Mesenteric fat pad (tissue), 1 donor: ENCODE measurements around the gene TIMM23B. TPM values are rescaled to one million over a fixed set of nuclear protein-coding genes. Genes with fewer than 3 reads are reported as not detected.
"Not testable (repeated sequence)": the region's sequence is repeated elsewhere in the genome, so short reads cannot be mapped to it uniquely, and the experiment has no call there.

Source experiments
- DNase-seq: peaks from one replicate; pipeline ENCODE4 v3.0.0-alpha.2; 2020; ENCODE audit warnings: low spot score
- long read RNA-seq: library from polyadenylated mRNA; unstranded; transcript quantifications from one replicate; pipeline ENCODE4 v2.0.0, GENCODE V29; 2020
- total RNA-seq: library from RNA; stranded (reverse); fragmentation: NEBNext Ultra II Directional; extraction: Animal tissue kit (Norgen Biotek cat#: 25700); gene quantifications from one replicate; pipeline ENCODE4 v1.2.1, GENCODE V29; 2021
- donor health status: DM: yes; HTN: yes; CAD: no.

The TIMM23B gene, protein sequence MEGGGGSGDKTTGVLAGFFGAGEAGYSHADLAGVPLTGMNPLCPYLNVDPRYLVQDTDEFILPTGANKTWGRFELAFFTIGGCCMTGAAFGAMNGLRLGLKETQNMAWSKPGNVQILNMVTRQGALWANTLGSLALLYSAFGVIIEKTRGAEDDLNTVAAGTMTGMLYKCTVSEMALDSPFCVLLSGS
- 20.7 TPM for total RNA-seq
- long read RNA-seq, transcript TIMM23B-201 (7 exons, 1,142 nt): major isoform, 6 of 17 reads
- long read RNA-seq, partial matches to known transcripts: 1 of 17 reads
- long read RNA-seq, other reads (novel, unspliced or antisense): 10 of 17 reads

DNA sequence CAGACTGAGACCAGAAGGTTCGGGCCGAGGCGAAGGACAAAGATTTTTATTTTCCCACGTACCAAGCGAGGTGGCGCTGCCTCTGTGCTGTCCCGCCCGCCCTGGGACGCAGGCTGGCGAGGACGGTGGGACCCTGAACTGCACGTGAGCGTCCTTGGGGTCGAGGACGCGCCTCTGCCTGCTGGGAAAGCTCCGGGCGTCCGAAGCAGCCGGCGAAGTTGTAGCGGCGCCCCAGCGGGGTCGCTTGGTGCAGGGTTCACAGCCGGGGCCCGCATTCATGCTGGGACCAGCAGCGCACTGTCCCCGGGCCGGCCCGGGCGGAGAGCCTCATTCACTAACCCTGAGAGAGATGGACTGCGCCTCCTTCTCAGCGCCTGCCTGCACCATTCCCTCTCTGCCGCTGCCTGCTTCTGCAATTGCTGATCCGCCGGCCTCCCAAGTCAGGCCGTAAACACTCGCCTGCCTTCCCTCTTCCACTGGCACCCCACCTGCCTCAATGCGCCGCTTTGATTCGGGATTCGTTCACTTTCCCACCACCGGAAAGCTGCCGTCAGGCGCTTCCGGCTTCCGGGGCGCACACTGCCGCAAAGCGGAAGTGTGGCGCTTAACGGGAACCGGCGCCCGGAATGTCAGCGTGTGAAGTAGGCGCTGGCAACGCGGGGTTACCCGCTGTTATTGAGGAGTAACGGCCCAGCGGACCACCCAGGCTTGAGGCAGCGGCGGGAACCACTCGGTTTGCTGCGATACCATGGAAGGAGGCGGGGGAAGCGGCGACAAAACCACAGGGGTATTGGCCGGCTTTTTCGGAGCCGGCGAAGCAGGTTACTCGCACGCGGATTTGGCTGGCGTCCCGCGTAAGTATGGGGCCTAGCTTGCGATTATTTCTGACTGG lies at the start of gene TIMM23B, which contains the start of gene PARG:
TSS of gene TIMM23B (plus strand) at position 607 of the 892 bp plus-strand sequence. CDS start at position 749, 142 bp downstream.
TSS of gene PARG (minus strand) at position 581 of the 892 bp plus-strand sequence. CDS start at position 279, 302 bp downstream.
- DNase-seq: peak; percentile 93

DNA sequence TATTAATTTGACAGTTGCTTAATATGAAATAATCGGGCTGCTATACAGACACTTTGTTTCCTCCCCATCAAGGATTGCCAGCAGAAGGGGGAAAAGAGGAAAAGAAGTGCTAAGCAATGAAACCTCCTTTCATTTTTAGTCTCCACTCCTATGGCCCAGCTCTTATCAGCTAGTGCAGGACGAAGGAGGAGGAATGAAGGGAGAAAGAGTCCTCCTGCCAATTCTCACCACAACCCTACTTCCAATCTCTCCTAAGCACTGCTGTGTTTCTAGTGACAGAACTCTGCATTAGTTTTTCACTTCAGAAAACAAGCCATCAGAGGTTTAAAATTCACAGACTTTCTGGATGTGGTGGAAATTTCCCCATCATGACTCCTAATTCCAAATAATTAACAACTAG lies 41.9 kb upstream of the TIMM23B start:
- DNase-seq: not testable (repeated sequence)

DNA sequence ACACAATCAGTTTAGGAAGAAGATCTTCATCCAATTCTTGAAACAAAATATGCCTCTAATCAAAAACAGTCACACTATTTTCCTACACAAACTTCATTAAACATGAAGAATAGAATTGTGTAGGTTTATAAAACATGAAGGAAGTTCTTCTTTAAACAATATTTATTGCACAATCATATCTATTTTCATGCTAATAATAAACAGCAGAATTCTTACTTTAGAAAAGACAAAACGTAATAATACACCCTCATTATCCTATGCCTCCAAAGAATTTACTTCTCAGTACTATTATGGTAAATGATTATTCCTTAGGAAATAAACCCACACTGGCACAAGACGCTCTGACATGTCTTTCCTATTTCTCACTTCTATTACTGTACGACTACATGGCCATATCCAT lies 41.4 kb upstream of the TIMM23B start:
- not testable (repeated sequence) for DNase-seq

DNA sequence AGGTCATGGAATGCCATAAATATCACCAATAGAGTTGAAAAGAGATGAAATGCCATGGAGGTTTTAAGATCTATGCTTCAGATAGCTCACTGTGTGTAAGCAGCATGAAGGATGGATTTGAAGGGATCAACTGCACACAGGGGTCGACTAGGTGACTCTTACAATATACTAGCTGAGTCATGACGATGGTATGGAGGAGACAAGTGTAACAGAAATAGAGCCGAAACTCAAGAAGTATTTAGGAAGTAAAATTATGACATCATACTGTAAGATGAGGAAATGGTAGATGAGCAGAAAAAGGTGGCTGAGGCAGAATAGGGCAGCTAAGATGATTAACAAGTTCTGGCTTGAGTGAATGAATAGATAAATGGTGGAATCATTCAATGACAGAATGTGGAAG lies 38.0 kb upstream of the TIMM23B start:
- not testable (repeated sequence) for DNase-seq

DNA sequence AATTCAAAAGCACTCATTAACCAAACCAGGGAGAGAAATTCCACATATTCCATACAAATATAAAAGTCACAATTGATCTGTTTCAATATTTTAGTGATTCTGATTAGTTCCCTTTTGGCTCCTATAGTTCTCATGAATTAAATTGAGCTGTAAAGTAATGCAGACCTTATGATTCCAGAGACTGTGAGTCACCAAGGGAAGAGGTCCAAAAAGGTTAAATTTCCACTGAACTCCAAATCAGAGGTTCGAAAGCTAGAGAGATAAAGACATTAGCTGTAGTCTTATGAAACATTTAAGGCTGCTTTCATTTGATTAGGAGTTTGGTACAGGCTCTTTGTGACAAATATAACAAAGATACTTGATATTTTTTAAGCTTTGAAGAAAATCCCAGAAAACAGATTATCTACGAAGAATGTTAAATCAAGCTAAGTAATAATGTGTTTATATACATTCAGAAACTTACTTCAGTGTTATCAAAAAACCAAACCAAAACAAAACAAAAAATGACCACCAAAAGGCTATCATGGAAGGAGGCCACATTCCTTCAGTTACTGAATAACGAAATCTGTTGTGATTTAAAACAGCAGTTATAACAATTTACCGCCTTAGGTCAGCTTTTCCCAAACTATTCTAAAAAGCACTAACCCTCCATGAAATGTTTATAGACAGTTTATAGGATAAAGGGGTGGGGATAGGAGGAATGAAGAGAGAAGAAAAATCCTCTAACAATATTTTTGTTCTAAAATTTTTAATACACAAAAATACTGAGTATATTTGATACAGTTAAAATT lies 33.4 kb upstream of the TIMM23B start:
- DNase-seq: not testable (repeated sequence)

DNA sequence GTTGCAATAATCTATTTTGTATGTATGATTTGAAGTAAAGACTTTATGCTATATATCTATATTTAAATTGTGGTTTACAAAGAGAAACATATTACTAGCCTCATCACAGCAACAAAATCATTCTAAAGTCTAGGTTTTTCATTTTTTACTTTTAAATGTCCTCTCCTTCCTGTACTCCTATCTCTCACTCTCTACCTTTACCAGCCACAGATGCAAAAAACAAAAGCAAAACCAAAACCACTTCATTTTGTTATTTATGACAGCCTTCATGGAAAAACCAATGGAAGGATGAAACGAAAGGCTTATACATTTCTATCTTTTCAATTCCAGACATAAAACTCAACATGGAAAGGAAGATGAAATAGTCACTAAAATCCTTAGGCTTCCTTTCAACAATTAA lies 31.6 kb upstream of the TIMM23B start:
- DNase-seq: not testable (repeated sequence)

DNA sequence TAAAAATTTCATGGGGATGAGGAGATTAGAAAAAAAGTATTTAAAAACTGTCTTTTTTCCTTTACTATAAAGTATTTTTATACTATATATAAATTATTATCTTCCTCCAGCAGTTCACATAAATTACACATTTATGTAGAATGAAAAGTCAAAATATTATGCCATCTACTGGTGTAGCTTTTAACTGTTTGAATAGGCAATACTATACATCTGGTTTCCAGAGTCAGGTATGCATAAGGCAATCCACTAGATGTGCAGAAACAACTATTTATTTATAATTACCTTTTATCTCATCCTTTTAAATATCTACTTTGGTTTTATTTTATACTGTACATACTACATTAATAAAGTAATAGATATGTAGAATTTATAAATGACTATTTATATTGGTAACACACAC lies 25.4 kb upstream of the TIMM23B start:
- DNase-seq: not testable (repeated sequence)

DNA sequence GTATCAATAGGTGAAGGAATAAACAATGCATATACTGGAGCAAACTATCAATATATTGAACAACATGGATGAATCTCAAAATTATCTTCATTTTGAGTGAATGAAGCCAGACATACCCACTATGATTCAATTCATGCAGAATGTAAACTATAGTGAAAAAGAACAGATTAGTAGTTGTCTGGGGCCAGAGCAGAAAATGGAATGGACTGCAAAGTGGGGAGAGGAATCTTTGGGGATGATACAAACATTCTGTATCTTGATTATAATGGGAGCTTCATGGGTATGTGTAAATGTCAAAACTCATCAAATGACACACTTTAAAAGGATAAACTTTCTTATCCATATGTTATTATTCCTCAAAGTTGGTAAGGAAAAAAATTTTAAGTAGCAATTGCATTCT lies 23.9 kb upstream of the TIMM23B start:
- not testable (repeated sequence) for DNase-seq

DNA sequence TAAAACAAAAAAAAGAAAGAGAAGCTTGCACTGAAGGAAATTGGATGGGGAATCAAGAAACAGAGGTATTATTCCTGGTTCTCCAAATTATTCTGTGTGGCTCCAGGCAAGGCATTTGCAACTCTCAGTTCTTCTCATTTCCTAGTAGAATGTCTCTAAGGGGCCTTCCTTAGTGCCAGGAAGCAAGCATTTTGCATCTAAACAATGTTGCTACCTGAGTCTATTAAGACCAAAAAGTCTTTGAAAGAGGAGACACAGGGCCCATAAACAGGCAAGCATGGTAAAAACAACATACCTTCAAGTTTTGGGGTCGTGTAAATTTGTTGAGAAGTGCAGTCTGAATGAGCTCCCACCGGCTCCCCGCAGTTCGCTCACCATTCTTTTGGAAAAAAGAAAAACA lies 19.8 kb upstream of the TIMM23B start:
- not testable (repeated sequence) for DNase-seq

DNA sequence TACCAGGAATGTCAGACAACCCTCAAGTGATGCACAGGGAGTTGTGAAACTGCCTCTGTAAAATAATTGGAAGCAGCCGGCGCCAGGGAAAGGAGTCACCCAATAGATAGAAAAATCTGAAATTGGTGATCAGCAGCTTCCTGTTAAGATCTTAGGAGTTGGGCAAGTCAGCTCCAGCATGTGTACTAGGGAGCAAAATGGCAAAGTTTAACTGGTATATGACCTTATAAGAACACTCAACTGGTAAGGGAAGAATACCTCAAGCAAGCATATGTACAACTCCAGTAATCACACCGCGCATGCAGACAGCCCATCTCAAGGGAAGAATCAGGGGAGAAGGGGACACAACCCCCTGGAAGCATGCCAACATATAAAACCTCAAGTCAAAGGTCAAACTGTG lies 18.3 kb upstream of the TIMM23B start:
- DNase-seq: not testable (repeated sequence)

DNA sequence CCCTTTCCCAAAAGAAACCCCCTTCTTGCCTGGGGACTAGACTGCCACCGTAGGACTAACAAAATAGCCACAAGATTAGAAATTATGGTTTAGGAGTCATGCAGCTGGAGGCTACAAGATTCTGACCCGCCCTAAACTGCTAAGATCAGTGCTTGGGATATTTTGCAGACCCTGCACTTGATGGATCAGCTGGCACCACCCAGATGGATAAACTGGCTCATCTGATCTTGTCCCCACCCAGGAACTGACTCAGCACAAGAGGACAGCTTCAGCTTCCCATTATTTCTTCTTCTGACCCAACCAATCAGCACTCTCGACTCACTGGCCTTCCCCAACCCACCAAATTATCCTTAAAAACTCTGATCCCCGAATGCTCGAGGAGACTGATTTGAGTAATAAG lies 10.6 kb upstream of the TIMM23B start:
- not testable (repeated sequence) for DNase-seq

DNA sequence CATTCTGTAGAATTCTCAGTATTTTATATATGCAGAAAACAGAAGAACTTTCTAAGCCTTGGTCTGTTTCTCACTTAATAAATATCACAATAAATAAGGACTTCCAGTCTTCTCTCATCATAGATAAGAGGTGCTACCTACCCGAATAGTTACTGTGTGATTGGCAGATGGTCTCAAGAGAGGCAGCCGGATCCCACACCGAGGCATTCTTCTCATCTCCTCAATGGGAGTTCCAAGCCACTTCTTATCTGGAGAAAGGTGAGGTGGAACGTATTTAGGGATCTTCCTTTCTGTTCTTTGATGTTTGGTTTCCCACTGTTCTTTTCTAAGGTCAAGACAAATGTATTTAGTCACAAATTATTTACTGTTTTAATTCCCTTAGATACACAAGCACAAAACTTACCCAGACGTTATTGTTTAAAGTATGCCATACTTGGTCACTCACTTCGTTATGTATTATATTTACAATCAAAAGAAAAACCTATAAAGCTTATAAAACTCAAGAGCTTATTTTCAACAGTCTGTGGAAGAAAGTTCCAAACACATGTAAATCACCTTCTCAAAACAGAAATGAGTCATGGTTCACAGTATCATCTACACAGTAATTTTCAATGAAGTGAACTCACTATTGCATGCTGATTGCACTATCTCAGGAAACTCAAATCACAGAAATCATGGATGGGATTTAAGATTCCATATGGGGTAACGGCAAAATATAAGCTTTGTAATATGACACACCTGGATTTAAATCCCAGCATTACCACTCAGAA lies 9.7 kb upstream of the TIMM23B start:
- not testable (repeated sequence) for DNase-seq

DNA sequence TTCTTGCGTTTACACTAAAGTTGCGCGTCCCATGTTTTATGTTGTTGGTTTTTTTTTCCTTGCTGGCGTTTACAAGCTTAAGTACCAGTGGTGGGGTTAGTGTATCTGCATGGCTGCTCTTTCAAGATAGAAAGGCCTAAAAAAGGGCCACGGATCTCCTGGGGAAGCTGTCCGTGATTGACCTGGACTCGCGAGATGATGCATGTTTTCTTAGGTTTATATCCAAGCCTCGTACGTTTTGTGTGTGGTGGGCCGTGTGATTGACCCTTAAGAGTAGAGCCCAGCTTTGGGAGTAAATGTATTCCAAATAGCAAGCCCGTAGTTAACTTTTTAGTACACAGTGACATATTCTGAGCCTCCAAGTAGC lies 469 bp downstream of the TIMM23B start:
- not testable (repeated sequence) for DNase-seq

DNA sequence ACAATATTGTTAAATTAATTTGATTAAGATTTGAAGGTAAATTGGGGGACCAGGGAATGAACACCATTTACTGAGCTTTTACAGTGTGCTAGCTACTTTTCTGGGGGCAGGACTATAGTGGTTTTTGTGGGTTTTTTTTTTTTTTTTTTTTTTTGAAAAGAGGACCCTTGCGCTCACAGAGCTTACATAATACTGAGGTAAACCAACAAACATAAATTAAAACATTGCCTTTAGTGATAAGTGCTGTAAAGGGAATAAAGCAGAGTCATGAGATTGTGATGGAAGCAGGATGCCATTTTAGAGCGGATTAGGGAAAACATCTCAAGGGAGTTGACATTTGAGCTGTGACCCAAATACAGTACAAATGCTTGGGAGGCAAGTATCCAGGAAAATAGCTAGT lies 1.8 kb downstream of the TIMM23B start:
- DNase-seq: not testable (repeated sequence)

DNA sequence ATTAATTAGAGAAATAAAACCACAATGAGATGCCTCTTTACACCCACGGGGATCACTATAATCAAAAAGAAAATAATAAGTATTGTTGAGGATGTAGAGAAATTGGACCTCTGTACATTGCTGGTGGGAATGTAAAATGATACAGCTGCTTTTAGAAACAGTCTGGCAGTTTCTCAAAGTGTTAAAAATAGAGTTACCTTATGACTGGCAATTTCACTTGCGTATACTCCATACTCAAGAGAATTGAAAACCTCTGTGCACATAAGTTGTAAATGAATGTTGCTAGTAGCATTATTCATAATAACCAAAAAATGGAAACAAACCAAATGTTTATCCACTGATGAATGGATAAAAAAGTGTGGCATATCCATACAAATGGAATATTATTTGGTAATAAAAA lies 6.3 kb downstream of the TIMM23B start:
- DNase-seq: not testable (repeated sequence)

DNA sequence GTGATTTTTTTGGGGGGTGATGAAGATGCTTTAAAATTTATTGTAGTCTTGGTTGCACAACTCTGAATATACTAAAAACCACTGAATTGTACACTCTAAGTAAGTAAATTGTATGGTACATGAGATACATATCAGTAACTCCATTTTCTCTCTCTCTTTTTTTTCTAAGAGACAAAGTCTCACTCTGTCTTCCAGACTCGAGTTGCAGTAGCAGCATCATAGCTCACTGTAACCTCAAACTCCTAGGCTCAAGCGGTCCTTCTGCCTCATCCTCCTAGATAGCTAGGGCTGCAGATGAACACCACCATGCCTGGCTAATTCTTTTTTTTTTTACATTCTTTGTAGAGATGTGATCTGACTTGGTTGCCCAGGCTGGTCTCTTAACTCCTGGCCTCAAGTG lies 6.9 kb downstream of the TIMM23B start:
- not testable (repeated sequence) for DNase-seq

DNA sequence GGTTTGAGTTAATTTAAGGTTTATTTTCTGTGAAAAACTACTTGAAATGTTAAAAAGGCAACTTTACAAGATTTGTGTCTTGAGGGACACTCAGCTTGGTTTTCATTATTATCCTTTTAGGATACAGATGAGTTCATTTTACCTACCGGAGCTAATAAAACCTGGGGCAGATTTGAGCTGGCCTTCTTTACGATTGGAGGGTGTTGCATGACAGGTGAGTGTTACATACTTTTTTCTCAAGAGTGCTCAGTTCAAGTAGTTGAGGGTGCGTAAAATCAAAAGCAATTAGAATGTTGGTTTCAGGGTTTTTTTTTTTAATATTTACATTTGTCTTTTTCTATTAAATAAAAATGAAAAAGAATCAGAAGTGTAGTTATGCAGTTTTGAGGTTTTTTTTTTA lies 10.2 kb downstream of the TIMM23B start:
- not testable (repeated sequence) for DNase-seq

DNA sequence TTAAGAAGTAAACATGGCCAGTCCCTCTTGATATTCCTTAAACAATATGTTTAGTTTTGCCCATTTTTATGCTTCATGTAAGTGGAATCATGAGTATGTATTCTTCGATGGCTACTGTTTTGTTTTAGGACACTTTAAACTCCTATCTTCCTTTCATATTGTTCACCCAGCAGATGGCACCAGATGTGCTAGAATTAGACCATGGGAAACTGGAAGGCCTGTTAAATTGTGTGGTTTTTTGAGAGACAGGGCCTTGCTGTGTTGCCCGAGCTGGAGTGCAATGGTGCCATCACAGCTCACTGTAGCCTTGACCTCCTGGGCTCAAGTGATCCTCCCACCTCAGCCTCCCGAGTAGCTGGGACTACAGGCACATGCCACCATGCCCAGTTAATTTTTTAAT lies 11.3 kb downstream of the TIMM23B start:
- not testable (repeated sequence) for DNase-seq

DNA sequence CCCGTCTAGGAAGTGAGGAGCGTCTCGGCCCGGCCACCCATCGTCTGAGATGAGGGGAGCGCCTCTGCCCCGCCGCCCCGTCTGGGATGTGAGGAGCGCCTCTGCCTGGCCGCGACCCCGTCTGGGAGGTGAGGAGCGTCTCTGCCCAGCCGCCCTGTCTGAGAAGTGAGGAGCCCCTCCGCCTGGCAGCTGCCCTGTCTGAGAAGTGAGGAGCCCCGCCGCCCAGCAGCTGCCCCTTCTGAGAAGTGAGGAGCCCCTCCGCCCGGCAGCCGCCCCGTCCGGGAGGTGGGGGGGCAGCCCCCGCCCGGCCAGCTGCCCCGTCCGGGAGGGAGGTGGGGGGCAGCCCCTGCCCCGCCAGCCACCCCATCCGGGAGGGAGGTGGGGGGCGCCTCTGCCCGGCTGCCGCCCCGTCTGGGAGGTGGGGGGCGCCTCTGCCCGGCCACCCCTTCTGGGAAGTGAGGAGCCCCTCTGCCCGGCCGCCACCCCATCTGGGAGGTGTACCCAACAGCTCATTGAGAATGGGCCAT lies 28.5 kb downstream of the TIMM23B start:
- DNase-seq: not testable (repeated sequence)

DNA sequence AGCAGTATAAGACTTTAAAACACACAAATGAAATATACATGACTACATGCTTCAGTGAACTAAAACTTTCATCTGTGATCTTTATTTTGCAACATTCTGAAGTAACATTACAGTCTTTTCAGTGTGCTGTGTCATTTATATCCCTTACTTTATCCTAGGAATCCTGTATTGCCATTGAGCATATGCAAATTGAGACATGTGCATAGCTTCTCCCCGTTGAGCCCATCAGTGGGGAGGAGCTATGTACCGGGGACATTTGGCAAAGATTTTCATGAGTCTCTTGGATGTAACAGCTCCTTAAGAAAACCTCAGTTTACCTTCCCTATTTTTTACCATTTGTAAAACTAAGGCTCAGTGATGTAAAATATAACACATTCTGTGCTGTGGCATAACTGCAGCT lies 29.6 kb downstream of the TIMM23B start:
- not testable (repeated sequence) for DNase-seq
